Epithelial cell of esophagus (primary cell): Measurements from ENCODE around the gene ZFP92.
A peak's percentile ranks its signal among the peaks of the same experiment; 100 is the strongest.
"Not testable (repeated sequence)": the region's sequence is repeated elsewhere in the genome, so short reads cannot be mapped to it uniquely, and the experiment has no call there.

ENCODE experiments used
- DNase-seq: peaks from one replicate; pipeline ENCODE4 v3.0.0; 2010; ENCODE audit warnings: low read depth
- H3K4me3 ChIP-seq: 2 replicates; pipeline ENCODE4 v1.5.1; 2011; ENCODE audit warnings: mild to moderate bottlenecking, low read length, control low read depth
- TF ChIP-seq, protein P1 (sequence below): IDR thresholded peaks from 2 replicates; pipeline ENCODE4 v1.5.1; 2011; ENCODE audit warnings: low read depth, mild to moderate bottlenecking, low read length, control low read depth, inconsistent platforms; ENCODE audit not compliant: insufficient read depth; ENCODE audit errors: missing control alignments

The ZFP92 gene

DNA sequence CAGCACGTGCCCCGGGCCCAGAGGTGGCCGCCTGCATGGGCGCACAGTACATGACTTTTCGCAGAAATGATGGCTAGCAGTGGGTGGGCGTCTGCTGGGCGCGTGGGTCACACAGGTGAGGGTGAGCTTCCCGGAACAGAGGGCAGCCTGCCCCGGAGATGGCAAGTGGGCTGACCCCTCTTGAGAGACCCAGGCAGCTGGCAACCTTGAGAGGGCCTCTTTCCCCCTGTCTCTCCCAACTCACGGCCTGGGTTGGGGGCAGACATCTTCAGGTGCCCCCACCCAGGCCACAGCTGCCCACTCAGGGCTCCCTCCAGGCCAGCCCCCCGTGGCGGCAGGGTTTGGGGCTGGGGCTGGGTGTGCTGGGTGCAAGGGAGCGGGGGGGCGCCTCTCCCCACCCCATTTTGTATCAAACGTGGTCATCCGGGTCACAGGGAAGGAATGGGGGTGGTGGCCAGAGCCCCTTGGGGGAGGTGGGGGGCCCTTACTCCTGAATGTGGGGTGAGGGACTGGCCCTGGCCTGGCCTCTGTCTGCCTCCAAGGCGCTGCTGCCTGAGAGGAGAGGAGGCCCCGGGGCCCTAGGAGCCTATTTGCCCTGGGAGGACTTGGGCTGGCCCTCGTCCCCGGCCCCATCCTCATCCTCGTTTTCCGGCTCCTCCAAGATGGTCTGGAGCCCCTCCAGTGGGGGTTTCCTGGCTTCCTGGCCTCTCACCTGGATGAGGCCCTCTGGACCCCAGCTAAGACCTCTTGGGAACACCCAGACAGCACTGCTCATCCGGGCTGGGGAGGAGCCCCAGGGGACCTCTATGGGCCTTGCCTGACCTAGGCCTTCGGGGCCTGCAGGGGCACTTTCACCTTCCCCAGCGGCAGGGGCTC, 14.7 kb upstream of the ZFP92 start:
- TF ChIP-seq, protein P1, sequence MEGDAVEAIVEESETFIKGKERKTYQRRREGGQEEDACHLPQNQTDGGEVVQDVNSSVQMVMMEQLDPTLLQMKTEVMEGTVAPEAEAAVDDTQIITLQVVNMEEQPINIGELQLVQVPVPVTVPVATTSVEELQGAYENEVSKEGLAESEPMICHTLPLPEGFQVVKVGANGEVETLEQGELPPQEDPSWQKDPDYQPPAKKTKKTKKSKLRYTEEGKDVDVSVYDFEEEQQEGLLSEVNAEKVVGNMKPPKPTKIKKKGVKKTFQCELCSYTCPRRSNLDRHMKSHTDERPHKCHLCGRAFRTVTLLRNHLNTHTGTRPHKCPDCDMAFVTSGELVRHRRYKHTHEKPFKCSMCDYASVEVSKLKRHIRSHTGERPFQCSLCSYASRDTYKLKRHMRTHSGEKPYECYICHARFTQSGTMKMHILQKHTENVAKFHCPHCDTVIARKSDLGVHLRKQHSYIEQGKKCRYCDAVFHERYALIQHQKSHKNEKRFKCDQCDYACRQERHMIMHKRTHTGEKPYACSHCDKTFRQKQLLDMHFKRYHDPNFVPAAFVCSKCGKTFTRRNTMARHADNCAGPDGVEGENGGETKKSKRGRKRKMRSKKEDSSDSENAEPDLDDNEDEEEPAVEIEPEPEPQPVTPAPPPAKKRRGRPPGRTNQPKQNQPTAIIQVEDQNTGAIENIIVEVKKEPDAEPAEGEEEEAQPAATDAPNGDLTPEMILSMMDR: no peak
- no peak for DNase-seq
- H3K4me3 ChIP-seq: no peak overlapping the region

DNA sequence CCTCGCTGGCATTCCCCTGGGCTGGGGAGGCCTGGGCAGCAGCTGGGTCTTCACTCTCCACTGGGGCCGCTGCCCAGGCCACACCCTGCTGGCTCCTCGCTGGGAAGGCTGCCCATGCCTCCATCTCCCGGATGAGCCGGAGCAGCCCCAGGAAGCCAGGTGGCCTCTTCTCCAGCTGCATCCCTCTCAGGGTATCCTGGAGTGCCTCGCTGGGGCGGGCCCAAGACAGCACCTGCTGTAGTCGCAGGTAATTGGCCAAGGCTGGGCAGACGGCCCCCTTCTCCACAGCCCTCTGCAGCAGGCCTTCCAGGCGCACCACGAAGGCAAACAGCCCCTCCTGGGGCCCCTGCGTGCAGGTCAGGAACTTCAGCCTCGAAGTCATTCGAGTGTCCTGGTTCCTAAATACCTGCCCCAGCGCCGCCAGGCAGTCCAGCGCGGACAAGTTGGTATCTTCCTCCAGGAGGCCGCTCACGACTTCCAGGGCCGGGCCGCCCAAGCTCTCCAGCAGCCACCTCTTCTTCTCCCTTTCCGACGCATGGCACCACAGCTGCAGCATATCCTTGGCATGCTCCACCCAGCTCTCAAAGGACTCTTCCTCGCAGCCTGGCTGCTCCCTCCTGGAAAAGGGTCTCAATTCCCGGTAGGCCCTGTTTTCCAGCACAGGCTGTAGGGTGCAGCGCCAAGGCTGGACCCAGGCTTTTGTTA, 13.9 kb upstream of the ZFP92 start:
- TF ChIP-seq, protein P1: no peak
- no peak overlapping the region for H3K4me3 ChIP-seq
- DNase-seq: no peak

DNA sequence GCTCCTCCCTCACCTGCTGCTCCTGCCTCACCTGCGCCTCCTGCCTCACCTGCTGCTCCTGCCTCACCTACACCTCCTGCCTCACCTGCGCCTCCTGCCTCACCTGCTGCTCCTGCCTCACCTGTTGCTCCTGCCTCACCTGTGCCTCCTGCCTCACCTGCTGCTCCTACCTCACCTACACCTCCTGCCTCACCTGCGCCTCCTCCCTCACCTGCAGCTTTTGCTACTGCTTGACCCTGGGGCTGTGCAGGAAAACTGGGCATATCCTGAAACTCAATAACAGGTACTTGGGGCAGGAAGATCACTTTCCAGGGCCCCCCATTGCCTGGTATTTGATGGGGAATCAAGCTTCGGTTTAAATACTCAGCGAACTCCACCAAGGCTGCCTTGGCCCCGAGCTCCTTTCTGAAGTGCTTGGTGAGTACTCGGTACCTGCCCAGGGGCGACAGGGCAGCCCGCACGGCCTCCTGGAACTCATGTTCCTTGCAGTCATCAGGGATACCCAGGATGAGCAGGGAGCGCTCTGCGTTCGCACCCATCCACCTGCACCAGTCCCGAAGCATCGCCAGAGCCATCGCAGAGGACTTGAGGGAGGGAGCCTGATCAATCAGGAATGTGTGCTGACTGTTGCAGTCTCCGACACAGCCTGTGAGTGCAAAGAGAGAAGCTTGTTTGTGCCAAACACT, 12.9 kb upstream of the ZFP92 start:
- TF ChIP-seq, protein P1: no peak
- DNase-seq: no peak
- no peak overlapping the region for H3K4me3 ChIP-seq

DNA sequence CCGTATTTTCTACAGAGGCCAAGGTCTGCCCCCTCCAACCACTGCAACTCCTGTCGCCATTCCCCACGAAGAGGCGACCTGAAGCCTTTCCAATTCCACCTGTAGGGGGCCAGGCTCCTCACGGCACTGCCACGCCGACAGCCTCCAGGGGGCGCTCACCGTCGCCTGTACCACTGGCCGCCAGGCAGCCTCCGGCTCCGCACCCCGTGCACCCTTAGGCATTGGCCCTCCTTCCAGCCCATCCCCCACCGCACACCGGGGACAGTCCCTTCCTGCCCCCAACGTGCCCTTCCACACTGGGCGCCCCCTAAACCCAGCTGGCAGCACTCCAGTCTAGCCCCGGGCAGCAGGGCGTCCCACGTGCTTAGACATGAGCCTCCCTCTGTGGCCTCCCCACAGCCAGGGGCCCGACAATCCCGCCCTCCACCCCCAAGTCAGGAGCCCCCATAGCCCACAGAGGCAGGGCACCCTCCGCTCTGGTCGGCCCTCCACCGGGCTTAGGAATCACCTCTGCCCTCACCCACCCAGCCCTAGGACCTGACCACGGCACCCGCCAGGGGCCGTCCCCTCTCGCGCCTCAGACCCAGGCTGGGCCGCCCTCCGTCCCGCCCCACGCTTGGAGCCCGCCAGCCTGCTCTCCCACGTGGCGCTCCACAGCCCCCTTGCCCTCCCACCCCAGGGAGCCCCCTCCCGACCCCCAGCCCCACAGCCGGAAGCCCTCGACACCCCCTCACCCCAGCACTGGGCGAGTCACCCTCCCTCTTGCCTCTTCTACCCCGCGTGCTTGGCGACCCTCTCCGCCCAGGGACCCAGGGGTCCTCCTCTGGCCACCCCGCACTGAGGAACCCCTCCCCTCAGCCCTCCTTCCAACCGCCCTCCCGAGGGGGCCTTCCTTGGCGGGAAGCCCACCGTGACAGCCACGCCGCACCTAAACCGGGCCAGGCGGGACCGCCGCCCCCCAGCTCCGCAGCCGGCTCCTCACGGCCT, 10.8 kb upstream of the ZFP92 start:
- no peak for DNase-seq

DNA sequence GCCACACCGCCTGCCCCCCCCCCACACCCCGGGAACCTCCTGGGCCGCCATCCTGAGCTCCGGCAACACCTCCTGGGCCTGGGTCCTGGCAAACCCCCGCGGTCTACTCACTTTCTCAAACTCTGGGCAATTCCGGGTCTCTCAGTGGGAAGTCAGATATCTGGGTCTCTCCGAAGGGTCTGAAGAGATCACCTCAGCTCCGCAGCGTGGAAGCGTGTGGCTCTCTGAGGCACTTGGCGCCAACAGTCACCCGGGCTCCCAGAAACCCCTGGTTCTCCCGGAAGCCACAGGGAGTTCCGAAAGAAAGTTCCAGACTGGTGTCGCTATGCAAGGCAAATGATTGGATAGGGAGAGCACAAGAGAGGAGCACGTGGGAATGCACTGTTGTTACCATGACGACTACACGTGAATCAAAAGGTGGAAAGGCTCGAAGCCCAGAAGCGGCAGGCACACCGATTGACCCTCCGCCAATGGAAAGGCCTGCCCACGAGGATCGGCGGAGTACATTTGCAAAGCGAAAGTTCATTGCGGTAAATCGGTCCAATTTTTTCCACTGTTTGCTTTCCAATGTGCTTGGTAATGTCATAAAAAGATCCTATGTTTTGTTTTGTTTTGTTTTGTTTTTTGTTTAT, 10.0 kb upstream of the ZFP92 start, which contains the start of gene PNMA6E:
TSS of gene PNMA6E (minus strand) at position 218 of the 632 bp plus-strand sequence. CDS start 2,501 bp downstream, outside the sequence.
- TF ChIP-seq, protein P1: no peak
- H3K4me3 ChIP-seq: no peak within 1 kb of the TSS
- no peak for DNase-seq

More for the DNA sequence above, 10.8 kb upstream of the ZFP92 start:
- TF ChIP-seq, protein P1: peak; percentile 51
- H3K4me3 ChIP-seq: no peak overlapping the region

DNA sequence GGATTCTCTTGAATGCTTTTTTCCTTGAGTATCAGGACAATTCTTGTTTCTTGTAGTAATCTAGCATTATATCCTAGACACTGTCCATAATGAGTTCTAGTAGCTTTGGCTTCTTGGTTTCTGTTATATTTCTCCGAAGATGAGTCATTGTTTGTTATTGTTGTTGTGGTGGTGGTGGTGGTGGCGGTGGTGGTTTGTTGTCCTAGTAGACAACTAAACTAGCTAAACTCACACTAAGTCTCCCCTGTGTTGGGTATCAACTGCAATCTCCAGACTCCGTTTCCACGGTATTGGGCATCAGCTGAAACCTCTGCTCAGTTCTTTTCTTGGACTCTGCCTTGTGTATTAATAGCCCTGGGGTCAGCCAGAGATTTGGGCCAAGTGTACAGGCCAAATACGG, 6.9 kb upstream of the ZFP92 start:
- not testable (repeated sequence) for DNase-seq

More for the DNA sequence above, 6.9 kb upstream of the ZFP92 start:
- H3K4me3 ChIP-seq: not testable (repeated sequence)
